Testis (tissue), 3 donors: Measurements from ENCODE around the gene SPECC1L. TPM values are rescaled to one million over a fixed set of nuclear protein-coding genes. Genes with fewer than 3 reads are reported as not detected.

Experiments used
- DNase-seq: peaks from one replicate; pipeline ENCODE4 v3.0.0-alpha.2; 2019
- H3K27ac ChIP-seq, 2 donors: fragments of 200-600 bp; sonication (generic); one replicate each; pipeline ENCODE4 v1.5.1; 2019
- H3K27me3 ChIP-seq: fragments of 200-600 bp; sonication (generic); one replicate; pipeline ENCODE4 v1.5.1; 2019
- H3K36me3 ChIP-seq: fragments of 200-600 bp; sonication (generic); one replicate; pipeline ENCODE4 v1.5.1; 2017; ENCODE audit warnings: low read depth; ENCODE audit errors: missing control alignments
- H3K4me1 ChIP-seq: fragments of 200-600 bp; sonication (generic); one replicate; pipeline ENCODE4 v1.5.1; 2019
- H3K4me3 ChIP-seq, 2 donors: fragments of 200-600 bp; sonication (generic); one replicate each; pipeline ENCODE4 v1.5.1; 2017 to 2019
- H3K9me3 ChIP-seq: fragments of 200-600 bp; sonication (generic); one replicate; pipeline ENCODE4 v1.5.1; 2017
- POLR2A ChIP-seq: fragments of 450-650 bp; IDR thresholded peaks from one replicate; pipeline ENCODE4 v1.6.1; 2017; ENCODE audit warnings: antibody characterized with exemption, mild to moderate bottlenecking, moderate library complexity
- WGBS, 2 donors: methylation state at CpG; one replicate each; pipeline ENCODE4 v1.1.5; 2018; 5-methylcytosine and 5-hydroxymethylcytosine counted together
- intact Hi-C: fragments of 100-400 bp; cut with DNase I; formaldehyde crosslinking; loops from one replicate; pipeline ENCODE4 v1.15.1; 2023; ENCODE audit warnings: low total_unique reads
- polyA plus RNA-seq: library from polyadenylated mRNA; stranded (reverse); fragments of 350-450 nt; fragmentation: Illumina TruSeq; extraction: RNeasy Lipid Tissue Mini Kit (QIAGEN cat#74804); gene quantifications from one replicate; pipeline ENCODE4 v1.2.3, GENCODE V29; 2014; ENCODE audit warnings: low read depth, low replicate concordance; ENCODE audit not compliant: insufficient read depth
- total RNA-seq, 2 donors: library from RNA; depleted of rRNA; stranded (reverse); fragments of >200 nt; gene quantifications; one replicate each; pipeline ENCODE4 v1.2.3, GENCODE V29; 2016
- TF ChIP-seq, protein P1 (sequence below), 3 experiments: fragments of 450-650 bp in 2 of 3; fragments of 200-600 bp in 1 of 3; sonication (generic) in 1 of 3; IDR thresholded peaks; one replicate each; pipeline ENCODE4 v1.5.1; 2016 to 2019; ENCODE audit warnings: antibody characterized with exemption in 3 of 3, mild to moderate bottlenecking in 2 of 3, moderate library complexity in 1 of 3

The SPECC1L gene
- total and polyA plus RNA-seq, 3 donors from 2014 or later: 70.0 to 83.6 (median 82.3) TPM

DNA sequence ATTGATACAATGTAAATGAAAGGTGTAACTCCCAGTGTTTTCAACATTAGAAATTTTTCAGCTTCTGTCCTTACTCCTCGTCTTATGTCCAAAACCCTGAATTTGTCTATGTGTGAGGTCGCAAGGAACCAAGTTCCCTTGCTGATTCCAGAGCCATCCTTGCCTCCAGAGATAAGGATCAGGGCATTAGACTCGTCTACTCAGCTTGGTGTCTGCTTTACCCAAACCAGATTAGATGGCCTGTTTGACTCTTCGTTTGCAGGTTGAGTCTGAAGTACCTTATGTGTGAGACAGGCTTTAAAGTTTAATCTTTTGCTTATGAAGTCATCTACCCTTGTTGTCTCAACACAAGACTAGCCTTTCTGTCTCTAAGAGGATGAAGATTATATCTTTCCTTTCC, 55.6 kb downstream of the SPECC1L start:
- intact Hi-C loops: loop anchor here (10.0 kb wide), 1 partner anchor 179 kb away; no protein-coding TSS in a partner anchor
- Histone ChIP-seq H3K4me3 (no peak overlapping the region), H3K36me3 (no peaks in the 10 kb centered on the region), H3K27ac (no peak overlapping the region), H3K27me3 (no peaks in the 10 kb centered on the region), H3K9me3 (no peaks in the 10 kb centered on the region), H3K4me1 (no peaks in the 10 kb centered on the region)
- TF ChIP-seq, protein P1, sequence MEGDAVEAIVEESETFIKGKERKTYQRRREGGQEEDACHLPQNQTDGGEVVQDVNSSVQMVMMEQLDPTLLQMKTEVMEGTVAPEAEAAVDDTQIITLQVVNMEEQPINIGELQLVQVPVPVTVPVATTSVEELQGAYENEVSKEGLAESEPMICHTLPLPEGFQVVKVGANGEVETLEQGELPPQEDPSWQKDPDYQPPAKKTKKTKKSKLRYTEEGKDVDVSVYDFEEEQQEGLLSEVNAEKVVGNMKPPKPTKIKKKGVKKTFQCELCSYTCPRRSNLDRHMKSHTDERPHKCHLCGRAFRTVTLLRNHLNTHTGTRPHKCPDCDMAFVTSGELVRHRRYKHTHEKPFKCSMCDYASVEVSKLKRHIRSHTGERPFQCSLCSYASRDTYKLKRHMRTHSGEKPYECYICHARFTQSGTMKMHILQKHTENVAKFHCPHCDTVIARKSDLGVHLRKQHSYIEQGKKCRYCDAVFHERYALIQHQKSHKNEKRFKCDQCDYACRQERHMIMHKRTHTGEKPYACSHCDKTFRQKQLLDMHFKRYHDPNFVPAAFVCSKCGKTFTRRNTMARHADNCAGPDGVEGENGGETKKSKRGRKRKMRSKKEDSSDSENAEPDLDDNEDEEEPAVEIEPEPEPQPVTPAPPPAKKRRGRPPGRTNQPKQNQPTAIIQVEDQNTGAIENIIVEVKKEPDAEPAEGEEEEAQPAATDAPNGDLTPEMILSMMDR (IDR thresholded peaks at IDR 0.05): no peak
- no peak for TF ChIP-seq POLR2A
- WGBS, 2 donors: 72 to 76% methylated on average over 4 of the region's 4 CpGs
- DNase-seq: no peak

DNA sequence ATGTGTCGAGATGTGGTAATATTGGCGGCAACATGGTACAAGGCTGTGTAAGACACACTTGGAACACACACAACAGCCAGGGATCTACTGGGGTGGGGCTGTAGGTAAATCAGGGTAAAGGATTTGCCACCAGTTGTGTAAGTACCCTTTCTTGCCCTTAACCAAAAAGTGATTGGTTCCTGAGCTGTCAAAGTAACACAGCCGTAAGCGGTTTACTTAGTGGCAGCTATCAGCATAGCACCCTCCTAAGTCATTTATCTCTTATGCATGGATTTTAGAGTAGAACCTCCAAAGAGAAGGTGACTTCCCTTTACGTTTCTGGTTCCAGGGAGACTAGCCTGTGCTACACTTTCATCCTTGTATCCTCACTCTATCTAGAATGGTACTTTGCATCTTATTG, 57.2 kb downstream of the SPECC1L start:
- Histone ChIP-seq H3K9me3 (no peaks in the 10 kb centered on the region), H3K4me1 (no peaks in the 10 kb centered on the region), H3K27me3 (no peaks in the 10 kb centered on the region), H3K27ac (no peak overlapping the region), H3K36me3 (no peaks in the 10 kb centered on the region), H3K4me3 (no peak overlapping the region)
- no peak for DNase-seq
- intact Hi-C loops: loop anchor here (10.0 kb wide), 1 partner anchor 177 kb away; no protein-coding TSS in a partner anchor
- 91 to 95% methylated on average over 5 of the region's 5 CpGs for WGBS, 2 donors
- TF ChIP-seq POLR2A: no peak
- TF ChIP-seq, protein P1 (IDR thresholded peaks at IDR 0.05): no peak

DNA sequence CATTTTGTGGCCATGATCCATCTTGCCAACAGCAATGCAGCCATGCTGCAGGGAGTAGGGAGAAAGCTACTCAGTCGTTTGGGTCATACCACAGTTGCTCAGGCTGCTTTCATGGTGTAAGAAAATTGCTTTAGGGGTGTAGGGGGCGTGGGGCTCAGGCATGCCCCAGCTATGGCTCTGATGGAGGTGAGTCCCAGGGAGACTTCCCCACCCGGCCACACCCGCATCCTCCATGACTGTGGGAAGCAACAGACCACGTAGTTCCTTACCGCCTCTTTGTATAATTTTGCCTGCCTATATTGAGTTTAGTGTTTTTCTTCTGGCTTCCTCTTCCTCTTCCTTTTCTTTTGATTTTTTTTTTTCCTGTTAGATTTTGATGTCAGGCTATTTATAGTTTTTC, 58.8 kb downstream of the SPECC1L start:
- Histone ChIP-seq H3K36me3 (no peaks in the 10 kb centered on the region), H3K27ac (no peak overlapping the region), H3K4me3 (no peak overlapping the region), H3K9me3 (no peaks in the 10 kb centered on the region), H3K4me1 (no peaks in the 10 kb centered on the region), H3K27me3 (no peaks in the 10 kb centered on the region)
- TF ChIP-seq, protein P1 (IDR thresholded peaks at IDR 0.05): no peak
- TF ChIP-seq POLR2A: no peak
- DNase-seq: no peak
- intact Hi-C loops: loop anchor here (10.0 kb wide), 1 partner anchor 175 kb away; no protein-coding TSS in a partner anchor
- 85 to 87% methylated on average over 6 of the region's 6 CpGs for WGBS, 2 donors

DNA sequence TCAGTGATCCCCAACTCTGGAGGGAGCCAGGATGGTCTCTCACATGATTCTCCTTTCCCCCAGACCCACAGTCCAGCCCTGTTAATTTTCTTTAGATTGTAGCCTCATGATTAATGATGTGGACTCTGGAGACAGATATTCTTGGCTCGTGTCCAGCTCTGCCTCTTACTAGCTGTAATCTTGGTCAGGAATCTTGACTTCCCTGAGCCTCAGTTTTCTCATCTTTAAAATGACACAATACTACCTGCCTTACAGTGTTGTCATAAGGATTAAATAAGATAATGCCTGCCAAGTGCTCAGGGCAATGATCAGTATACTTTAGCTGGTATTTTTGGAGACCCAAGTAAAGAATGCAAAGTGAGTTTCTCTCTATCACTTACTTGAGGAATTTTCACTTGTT, 60.0 kb downstream of the SPECC1L start:
- 32 to 45% methylated on average over 1 of the region's 1 CpG for WGBS, 2 donors
- H3K9me3 ChIP-seq: no peaks in the 10 kb centered on the region
- no peaks in the 10 kb centered on the region for H3K27me3 ChIP-seq
- no peak for TF ChIP-seq POLR2A
- TF ChIP-seq, protein P1 (IDR thresholded peaks at IDR 0.05): no peak
- intact Hi-C loops: no loop called here
- H3K4me1 ChIP-seq: no peaks in the 10 kb centered on the region
- DNase-seq: peak; percentile 24
- H3K27ac ChIP-seq: no peak overlapping the region
- no peak overlapping the region for H3K4me3 ChIP-seq
- no peaks in the 10 kb centered on the region for H3K36me3 ChIP-seq
